ENCODE measurements around the gene CTNND2. TPM values are rescaled to one million over a fixed set of nuclear protein-coding genes. Genes with fewer than 3 reads are reported as not detected.

Gene CTNND2
- total and polyA plus RNA-seq, 2 donors (not counting 1 experiment from before 2014, with no cell fraction given): not detected

DNA sequence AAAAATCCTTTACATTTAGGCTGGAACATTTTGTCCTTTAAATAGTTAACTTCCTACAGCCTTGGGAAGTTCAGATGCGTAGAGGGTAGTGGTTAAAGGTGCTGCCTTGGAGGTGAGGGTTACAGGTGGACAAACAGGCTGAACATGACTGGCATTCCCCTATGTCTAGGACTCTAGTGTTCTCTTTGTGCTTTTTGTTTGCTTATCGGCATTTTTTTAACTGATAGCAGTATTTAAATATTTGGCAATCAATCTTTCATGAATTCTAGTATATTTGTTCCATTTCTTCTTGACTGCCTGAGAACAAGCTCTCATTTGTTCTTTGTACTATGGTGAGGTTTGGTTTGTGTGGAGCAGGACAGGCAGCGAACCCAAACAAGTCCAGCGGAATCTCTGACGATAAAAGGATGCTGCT, 307.6 kb downstream of the CTNND2 start:
- H3K4me3 Mint-ChIP-seq: no peak overlapping the region
- DNase-seq (no peak), ATAC-seq (ENCODE audit: low read depth) (no peak)
- ChIA-PET POLR2A (no interaction called here), CTCF (no interaction called here)
- H3K9me3 Mint-ChIP-seq (ENCODE audit: insufficient read depth): no peaks in the 10 kb centered on the region
- no peak overlapping the region for H3K4me3 ChIP-seq (ENCODE audit: control extremely low read depth in 1 of 5, extremely low read depth in 1 of 5, insufficient read depth in 1 of 5, low read depth in 2 of 5, low read length in 4 of 5)
- H3K4me1 Mint-ChIP-seq: no peaks in the 10 kb centered on the region
- no peaks in the 10 kb centered on the region for H3K4me1 ChIP-seq (ENCODE audit: control insufficient read depth in 2 of 2, insufficient read depth in 2 of 2, low read length in 2 of 2)
- H3K27me3 ChIP-seq (replicated peaks in 1 of 4; ENCODE audit: control extremely low read depth in 1 of 4, control insufficient read depth in 3 of 4, insufficient read depth in 4 of 4, low read length in 3 of 4): no peaks in the 10 kb centered on the region
- no peak overlapping the region for H3K27ac Mint-ChIP-seq
- H3K79me2 ChIP-seq (ENCODE audit: control insufficient read depth, insufficient read depth, low read length): no peaks in the 10 kb centered on the region
- H4K20me1 ChIP-seq (ENCODE audit: control insufficient read depth, insufficient read depth, low read length, poor library complexity, severe bottlenecking): no peaks in the 10 kb centered on the region
- H3K27me3 Mint-ChIP-seq: no peaks in the 10 kb centered on the region
- intact Hi-C loops (cut with micrococcal nuclease): no loop called here
- no peak overlapping the region for H3K9ac ChIP-seq (ENCODE audit: low read length)
- H3K36me3 ChIP-seq (replicated peaks in 1 of 2; ENCODE audit: control extremely low read depth in 1 of 2, control insufficient read depth in 1 of 2, extremely low read depth in 1 of 2, insufficient read depth in 2 of 2, low read length in 1 of 2): no peaks in the 10 kb centered on the region
- H3K4me2 ChIP-seq (replicated peaks; ENCODE audit: low read depth, low read length, poor library complexity, severe bottlenecking): no peak overlapping the region
- no peaks in the 10 kb centered on the region for H3K9me3 ChIP-seq (ENCODE audit: control extremely low read depth in 1 of 3, control insufficient read depth in 2 of 3, insufficient read depth in 1 of 3, low read length in 2 of 3)
- no peak overlapping the region for H2AFZ ChIP-seq (ENCODE audit: insufficient read depth, low read depth, low read length, poor library complexity, severe bottlenecking)
- H3K27ac ChIP-seq (ENCODE audit: low read length in 2 of 2): no peak overlapping the region
- TF ChIP-seq EZH2 (IDR thresholded peaks at IDR 0.05; ENCODE audit: borderline replicate concordance, insufficient read depth, low read depth, low read length, poor library complexity, severe bottlenecking) (no peak), CTCF (IDR thresholded peaks at IDR 0.05) (no peak)
- WGBS (ENCODE audit: insufficient coverage): 93% methylated on average over 3 of the region's 5 CpGs

DNA sequence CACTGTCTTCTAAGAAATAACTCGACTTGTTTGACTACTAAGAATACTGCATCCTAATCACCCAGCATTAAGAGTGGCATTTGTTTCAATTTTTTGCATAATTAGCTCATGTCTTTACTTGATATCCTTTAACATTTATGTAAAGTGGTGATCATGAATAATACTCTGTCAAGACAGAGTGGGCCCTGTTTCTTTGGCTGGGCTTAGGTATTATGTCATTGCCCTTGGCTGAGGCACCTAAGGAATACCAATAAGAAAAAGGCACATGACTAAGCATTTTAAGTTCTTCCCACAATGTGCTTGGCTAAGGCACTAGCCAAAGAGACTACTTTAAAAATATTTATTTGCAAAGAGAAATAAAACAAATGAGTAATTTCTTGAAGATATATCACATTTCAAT, 308.1 kb downstream of the CTNND2 start:
- ATAC-seq (ENCODE audit: low read depth) (no peak), DNase-seq (no peak)
- H3K4me3 Mint-ChIP-seq: no peak overlapping the region
- CTCF ChIA-PET: no interaction called here
- no peaks in the 10 kb centered on the region for H3K36me3 ChIP-seq (replicated peaks in 1 of 2; ENCODE audit: control extremely low read depth in 1 of 2, control insufficient read depth in 1 of 2, extremely low read depth in 1 of 2, insufficient read depth in 2 of 2, low read length in 1 of 2)
- no peaks in the 10 kb centered on the region for H3K27me3 Mint-ChIP-seq
- H3K9ac ChIP-seq (ENCODE audit: low read length): no peak overlapping the region
- no peak for TF ChIP-seq EZH2 (IDR thresholded peaks at IDR 0.05; ENCODE audit: borderline replicate concordance, insufficient read depth, low read depth, low read length, poor library complexity, severe bottlenecking)
- no peak for TF ChIP-seq CTCF (IDR thresholded peaks at IDR 0.05)
- no peaks in the 10 kb centered on the region for H3K4me1 Mint-ChIP-seq
- H4K20me1 ChIP-seq (ENCODE audit: control insufficient read depth, insufficient read depth, low read length, poor library complexity, severe bottlenecking): no peaks in the 10 kb centered on the region
- H3K27me3 ChIP-seq (replicated peaks in 1 of 4; ENCODE audit: control extremely low read depth in 1 of 4, control insufficient read depth in 3 of 4, insufficient read depth in 4 of 4, low read length in 3 of 4): no peaks in the 10 kb centered on the region
- H3K4me2 ChIP-seq (replicated peaks; ENCODE audit: low read depth, low read length, poor library complexity, severe bottlenecking): no peak overlapping the region
- H3K27ac ChIP-seq (ENCODE audit: low read length in 2 of 2): no peak overlapping the region
- no peak overlapping the region for H2AFZ ChIP-seq (ENCODE audit: insufficient read depth, low read depth, low read length, poor library complexity, severe bottlenecking)
- no peaks in the 10 kb centered on the region for H3K9me3 ChIP-seq (ENCODE audit: control extremely low read depth in 1 of 3, control insufficient read depth in 2 of 3, insufficient read depth in 1 of 3, low read length in 2 of 3)
- H3K79me2 ChIP-seq (ENCODE audit: control insufficient read depth, insufficient read depth, low read length): no peaks in the 10 kb centered on the region
- no peaks in the 10 kb centered on the region for H3K9me3 Mint-ChIP-seq (ENCODE audit: insufficient read depth)
- POLR2A ChIA-PET: no interaction called here
- WGBS (ENCODE audit: insufficient coverage): no CpG with 5 or more reads among the region's 1 CpG
- H3K4me3 ChIP-seq (ENCODE audit: control extremely low read depth in 1 of 5, extremely low read depth in 1 of 5, insufficient read depth in 1 of 5, low read depth in 2 of 5, low read length in 4 of 5): no peak overlapping the region
- H3K27ac Mint-ChIP-seq: no peak overlapping the region
- intact Hi-C loops (cut with micrococcal nuclease): no loop called here
- H3K4me1 ChIP-seq (ENCODE audit: control insufficient read depth in 2 of 2, insufficient read depth in 2 of 2, low read length in 2 of 2): no peaks in the 10 kb centered on the region
